HG03066 (cell line): ENCODE measurements around the gene CAVIN1.
"Not testable (repeated sequence)": the region's sequence is repeated elsewhere in the genome, so short reads cannot be mapped to it uniquely, and the experiment has no call there.

Source experiments
- ATAC-seq: cut with Tn5 transposase; IDR thresholded peaks from one replicate; pipeline ENCODE4 v1.9.1; 2021; ENCODE audit warnings: low read depth; ENCODE audit not compliant: unreplicated experiment

CAVIN1 gene

GRCh38 chr17:42431758-42432161 is 8.7 kb upstream of the CAVIN1 start:
- no peak for ATAC-seq

- ATAC-seq = no peak
Measured at GRCh38 chr17:42429726-42430447, 6.8 kb upstream of the CAVIN1 start.

- ATAC-seq = no peak
Measured at GRCh38 chr17:42428141-42428944, 5.3 kb upstream of the CAVIN1 start.

- no peak for ATAC-seq
Measured at GRCh38 chr17:42424991-42425610, 2.0 kb upstream of the CAVIN1 start.

- ATAC-seq = no peak
Measured at GRCh38 chr17:42423766-42424165, 710 bp upstream of the CAVIN1 start.

GRCh38 chr17:42422412-42422957 is 571 bp downstream of the CAVIN1 start:
- no peak for ATAC-seq

GRCh38 chr17:42421507-42422338 is 1.3 kb downstream of the CAVIN1 start:
- no peak for ATAC-seq

GRCh38 chr17:42421136-42421506 is 1.9 kb downstream of the CAVIN1 start:
- ATAC-seq = no peak

- not testable (repeated sequence) for ATAC-seq
Measured at GRCh38 chr17:42417981-42418380, 5.1 kb downstream of the CAVIN1 start.

- ATAC-seq = no peak
Measured at GRCh38 chr17:42414704-42415409, 8.2 kb downstream of the CAVIN1 start.

GRCh38 chr17:42413464-42414040 is 9.5 kb downstream of the CAVIN1 start:
- no peak for ATAC-seq

GRCh38 chr17:42411905-42412679 is 11.0 kb downstream of the CAVIN1 start:
- ATAC-seq = no peak

- ATAC-seq = no peak
Measured at GRCh38 chr17:42411361-42411760, 11.7 kb downstream of the CAVIN1 start.

GRCh38 chr17:42410319-42410685 is 12.8 kb downstream of the CAVIN1 start:
- ATAC-seq = no peak

GRCh38 chr17:42409523-42410318 is 13.3 kb downstream of the CAVIN1 start:
- ATAC-seq = no peak

GRCh38 chr17:42408061-42408460 is 15.0 kb downstream of the CAVIN1 start:
- no peak for ATAC-seq

- ATAC-seq = no peak
Measured at GRCh38 chr17:42407289-42407836, 15.7 kb downstream of the CAVIN1 start.
